ENCODE measurements around the gene MRC1. TPM values are rescaled to one million over a fixed set of nuclear protein-coding genes. Genes with fewer than 3 reads are reported as not detected.

MRC1 gene
- total and polyA plus RNA-seq, 2 of the 13 experiments (the other 11 are each of a cell fraction or from before 2014, with no cell fraction given): not detected

- in situ Hi-C loops (cut with HindIII; ENCODE audit: extremely low pct_ligation_motif_present, low pct_unique_long_range_greater_than_20kb) (no loop called here), intact Hi-C loops (cut with micrococcal nuclease; ENCODE audit: unreplicated experiment) (no loop called here)
- FAIRE-seq: no peak
- Histone ChIP-seq H3K4me2 (ENCODE audit: low read depth, low read length) (no peak overlapping the region), H3K9me3 (ENCODE audit: low read length) (no peaks in the 10 kb centered on the region), H3K4me1 (ENCODE audit: insufficient read depth, low read length) (no peaks in the 10 kb centered on the region), H2AFZ (ENCODE audit: low read length) (no peak overlapping the region), H3K36me3 (replicated peaks in 1 of 2; ENCODE audit: control insufficient read depth in 1 of 2, insufficient read depth in 2 of 2, low read length in 2 of 2) (no peaks in the 10 kb centered on the region), H3K27me3 (ENCODE audit: control insufficient read depth in 1 of 2, insufficient read depth in 2 of 2, low read length in 2 of 2) (peaks cover 0 to 8% of the 10 kb centered on the region in 2 experiments; a peak in 3 of 5 replicates), H4K20me1 (ENCODE audit: insufficient read depth, low read length) (no peaks in the 10 kb centered on the region), H3K4me3 (replicated peaks in 1 of 3; ENCODE audit: insufficient read depth in 1 of 3, low read depth in 2 of 3, low read length in 3 of 3) (no peak overlapping the region), H3K79me2 (ENCODE audit: insufficient read depth, low read length) (no peaks in the 10 kb centered on the region), H3K27ac (ENCODE audit: extremely low read length, insufficient read depth, low read length) (no peak overlapping the region), H3K9ac (ENCODE audit: insufficient read depth, low read depth, low read length) (no peak overlapping the region)
- no peak for DNase-seq (ENCODE audit: low spot score)
- WGBS (ENCODE audit: low lambda C conversion rate): 29% methylated on average over 6 of the region's 6 CpGs
- ChIA-PET POLR2A (no interaction called here), CTCF (ENCODE audit: low intra/inter-chr PET ratio, low total read pairs) (no interaction called here)
- no peak for ATAC-seq
- TF ChIP-seq HOXA9 (CRISPR knock-in tag; IDR thresholded peaks at IDR 0.05; ENCODE audit: borderline replicate concordance): no peak
- no peak for TF ChIP-seq ZNF547 (CRISPR knock-in tag; IDR thresholded peaks at IDR 0.05)
- TF ChIP-seq CBX2 (IDR thresholded peaks at IDR 0.05; ENCODE audit: low read depth, low read length): no peak
- no peak for TF ChIP-seq CBX2 (CRISPR knock-in tag; IDR thresholded peaks at IDR 0.05; ENCODE audit: low read depth)
- TF ChIP-seq KAT8 (CRISPR knock-in tag; IDR thresholded peaks at IDR 0.05): no peak
- no peak for TF ChIP-seq SP2 (CRISPR knock-in tag; IDR thresholded peaks at IDR 0.05)
- no peak for TF ChIP-seq PCBP2 (optimal IDR thresholded peaks at IDR 0.05; ENCODE audit: low read depth, low read length, poor library complexity, severe bottlenecking)
- TF ChIP-seq PAWR (CRISPR knock-in tag; IDR thresholded peaks at IDR 0.05; ENCODE audit: borderline replicate concordance): no peak
- no peak for TF ChIP-seq ZKSCAN1 (IDR thresholded peaks at IDR 0.05; ENCODE audit: low read length)
- no peak for TF ChIP-seq ZBTB3 (CRISPR knock-in tag; IDR thresholded peaks at IDR 0.05; ENCODE audit: borderline replicate concordance, low read depth)
- no TSS peak for BruUV-seq (replicated peaks)
Observed at GRCh38 chr10:17831896-17832295, 22.7 kb downstream of the MRC1 start.

- CTCF ChIA-PET (ENCODE audit: low intra/inter-chr PET ratio, low total read pairs): no interaction called here
- intact Hi-C loops (cut with micrococcal nuclease; ENCODE audit: unreplicated experiment): no loop called here
- POLR2A ChIA-PET: no interaction called here
- TF ChIP-seq DDIT3 (CRISPR knock-in tag; IDR thresholded peaks at IDR 0.05) (no peak), NR2F1 (CRISPR knock-in tag; IDR thresholded peaks at IDR 0.05) (no peak), MTA3 (CRISPR knock-in tag; IDR thresholded peaks at IDR 0.05) (no peak), ZNF513 (CRISPR knock-in tag; conservative IDR thresholded peaks at IDR 0.05) (no peak), ZNF496 (CRISPR knock-in tag; IDR thresholded peaks at IDR 0.05; ENCODE audit: insufficient replicate concordance) (no peak), CCDC6 (CRISPR knock-in tag; IDR thresholded peaks at IDR 0.05) (no peak), ZNF549 (CRISPR knock-in tag; IDR thresholded peaks at IDR 0.05) (no peak), MEF2D (CRISPR knock-in tag; IDR thresholded peaks at IDR 0.05) (no peak)
Observed at GRCh38 chr10:17833656-17834055, 24.5 kb downstream of the MRC1 start.

More at GRCh38 chr10:17833656-17834055, 24.5 kb downstream of the MRC1 start:
- Histone ChIP-seq H3K9ac (ENCODE audit: insufficient read depth, low read depth, low read length) (no peak overlapping the region), H3K27ac (ENCODE audit: extremely low read length, insufficient read depth, low read length) (no peak overlapping the region), H2AFZ (ENCODE audit: low read length) (no peak overlapping the region), H3K4me2 (ENCODE audit: low read depth, low read length) (no peak overlapping the region), H4K20me1 (ENCODE audit: insufficient read depth, low read length) (no peaks in the 10 kb centered on the region), H3K27me3 (ENCODE audit: control insufficient read depth in 1 of 2, insufficient read depth in 2 of 2, low read length in 2 of 2) (peaks cover 0 to 19% of the 10 kb centered on the region in 2 experiments; a peak in 3 of 5 replicates), H3K9me3 (ENCODE audit: low read length) (no peaks in the 10 kb centered on the region), H3K79me2 (ENCODE audit: insufficient read depth, low read length) (no peaks in the 10 kb centered on the region), H3K36me3 (replicated peaks in 1 of 2; ENCODE audit: control insufficient read depth in 1 of 2, insufficient read depth in 2 of 2, low read length in 2 of 2) (no peaks in the 10 kb centered on the region), H3K4me1 (ENCODE audit: insufficient read depth, low read length) (no peaks in the 10 kb centered on the region), H3K4me3 (replicated peaks in 1 of 3; ENCODE audit: insufficient read depth in 1 of 3, low read depth in 2 of 3, low read length in 3 of 3) (no peak overlapping the region)
- in situ Hi-C loops (cut with HindIII; ENCODE audit: extremely low pct_ligation_motif_present, low pct_unique_long_range_greater_than_20kb): no loop called here
- ATAC-seq (no peak), FAIRE-seq (no peak), DNase-seq (ENCODE audit: low spot score) (no peak)
- no TSS peak for BruUV-seq (replicated peaks)
- 21% methylated on average over 6 of the region's 6 CpGs for WGBS (ENCODE audit: low lambda C conversion rate)

Data from HepG2 (cell line).